H1 (cell line): ENCODE results near the gene ABHD12. TPM values are rescaled to one million over a fixed set of nuclear protein-coding genes. Genes with fewer than 3 reads are reported as not detected.

Experiments
- CEBPB ChIP-seq: IDR thresholded peaks from 2 replicates; pipeline ENCODE4 v1.6.1; 2012; ENCODE audit warnings: low read depth, low read length
- CTBP2 ChIP-seq: IDR thresholded peaks from 2 replicates; pipeline ENCODE4 v1.7.0; 2011; ENCODE audit warnings: borderline replicate concordance, mild to moderate bottlenecking, moderate library complexity, mixed read lengths, low read length; ENCODE audit not compliant: insufficient read depth, insufficient read length
- EP300 ChIP-seq, 2 experiments: IDR thresholded peaks; 1 replicate in 1 of 2; 2 replicates in 1 of 2; pipeline ENCODE4 v1.6.1; 2011 to 2012; ENCODE audit warnings: low read depth in 2 of 2, low read length in 2 of 2, mild to moderate bottlenecking in 2 of 2, borderline replicate concordance in 1 of 2, inconsistent platforms in 1 of 2, moderate library complexity in 1 of 2
- GABPA ChIP-seq: IDR thresholded peaks from 2 replicates; pipeline ENCODE4 v1.6.1; 2011; ENCODE audit warnings: mild to moderate bottlenecking, low read length, moderate library complexity, borderline replicate concordance; ENCODE audit not compliant: insufficient read depth
- HDAC6 ChIP-seq: IDR thresholded peaks from one replicate; pipeline ENCODE4 v1.7.1; 2012; ENCODE audit warnings: low read depth, mild to moderate bottlenecking, inconsistent platforms, low read length, moderate library complexity
- MAFK ChIP-seq: IDR thresholded peaks from 2 replicates; pipeline ENCODE4 v1.6.1; 2012; ENCODE audit warnings: low read depth, mild to moderate bottlenecking, improper control_type of control experiment, low read length
- RBBP5 ChIP-seq: IDR thresholded peaks from 2 replicates; pipeline ENCODE4 v1.7.1; 2012; ENCODE audit warnings: low read depth, mild to moderate bottlenecking, inconsistent platforms, low read length, moderate library complexity, borderline replicate concordance
- SIRT6 ChIP-seq: IDR thresholded peaks from one replicate; pipeline ENCODE4 v1.7.1; 2012; ENCODE audit warnings: low read length, inconsistent platforms
- SP1 ChIP-seq: IDR thresholded peaks from 2 replicates; pipeline ENCODE4 v1.6.1; 2011; ENCODE audit warnings: low read depth, low read length
- TAF1 ChIP-seq: IDR thresholded peaks from 2 replicates; pipeline ENCODE4 v1.6.1; 2011; ENCODE audit warnings: mild to moderate bottlenecking, low read depth, low read length
- polyA plus RNA-seq, 7 experiments: library from polyadenylated mRNA; depleted of rRNA in 3 of 7; stranded (reverse) in 5 of 7; unstranded in 2 of 7; fragments of >200 nt in 5 of 7; fragments of 200-250 nt in 2 of 7; gene quantifications; 1 replicate in 5 of 7; 2 replicates in 1 of 7; 4 replicates in 1 of 7; pipeline versions ENCODE4 v1.2.1 to v1.2.3, GENCODE V29; 2011 to 2013; ENCODE audit warnings: missing spikeins in 2 of 7, mixed read lengths in 2 of 7
- total RNA-seq: library from RNA; stranded (reverse); fragmentation: NEBNext Ultra II Directional; extraction: Animal tissue kit (Norgen Biotek cat#: 25700); gene quantifications from 2 replicates; pipeline ENCODE4 v1.2.1, GENCODE V29; 2021
- TF ChIP-seq, protein P1 (sequence below): fragments of 300-600 bp; sonication (generic); IDR thresholded peaks from 2 replicates; pipeline ENCODE4 v1.7.1; 2012; ENCODE audit warnings: low read length, moderate library complexity, mild to moderate bottlenecking, inconsistent platforms; ENCODE audit not compliant: insufficient replicate concordance

ABHD12 gene
- total and polyA plus RNA-seq, 2 of the 8 experiments (the other 6 are each of a cell fraction or from before 2014, with no cell fraction given) = 31.3 to 59.5 TPM

GRCh38 chr20:25270829-25271251, 119.8 kb downstream of the ABHD12 start (continued):
- TF ChIP-seq, protein P1, sequence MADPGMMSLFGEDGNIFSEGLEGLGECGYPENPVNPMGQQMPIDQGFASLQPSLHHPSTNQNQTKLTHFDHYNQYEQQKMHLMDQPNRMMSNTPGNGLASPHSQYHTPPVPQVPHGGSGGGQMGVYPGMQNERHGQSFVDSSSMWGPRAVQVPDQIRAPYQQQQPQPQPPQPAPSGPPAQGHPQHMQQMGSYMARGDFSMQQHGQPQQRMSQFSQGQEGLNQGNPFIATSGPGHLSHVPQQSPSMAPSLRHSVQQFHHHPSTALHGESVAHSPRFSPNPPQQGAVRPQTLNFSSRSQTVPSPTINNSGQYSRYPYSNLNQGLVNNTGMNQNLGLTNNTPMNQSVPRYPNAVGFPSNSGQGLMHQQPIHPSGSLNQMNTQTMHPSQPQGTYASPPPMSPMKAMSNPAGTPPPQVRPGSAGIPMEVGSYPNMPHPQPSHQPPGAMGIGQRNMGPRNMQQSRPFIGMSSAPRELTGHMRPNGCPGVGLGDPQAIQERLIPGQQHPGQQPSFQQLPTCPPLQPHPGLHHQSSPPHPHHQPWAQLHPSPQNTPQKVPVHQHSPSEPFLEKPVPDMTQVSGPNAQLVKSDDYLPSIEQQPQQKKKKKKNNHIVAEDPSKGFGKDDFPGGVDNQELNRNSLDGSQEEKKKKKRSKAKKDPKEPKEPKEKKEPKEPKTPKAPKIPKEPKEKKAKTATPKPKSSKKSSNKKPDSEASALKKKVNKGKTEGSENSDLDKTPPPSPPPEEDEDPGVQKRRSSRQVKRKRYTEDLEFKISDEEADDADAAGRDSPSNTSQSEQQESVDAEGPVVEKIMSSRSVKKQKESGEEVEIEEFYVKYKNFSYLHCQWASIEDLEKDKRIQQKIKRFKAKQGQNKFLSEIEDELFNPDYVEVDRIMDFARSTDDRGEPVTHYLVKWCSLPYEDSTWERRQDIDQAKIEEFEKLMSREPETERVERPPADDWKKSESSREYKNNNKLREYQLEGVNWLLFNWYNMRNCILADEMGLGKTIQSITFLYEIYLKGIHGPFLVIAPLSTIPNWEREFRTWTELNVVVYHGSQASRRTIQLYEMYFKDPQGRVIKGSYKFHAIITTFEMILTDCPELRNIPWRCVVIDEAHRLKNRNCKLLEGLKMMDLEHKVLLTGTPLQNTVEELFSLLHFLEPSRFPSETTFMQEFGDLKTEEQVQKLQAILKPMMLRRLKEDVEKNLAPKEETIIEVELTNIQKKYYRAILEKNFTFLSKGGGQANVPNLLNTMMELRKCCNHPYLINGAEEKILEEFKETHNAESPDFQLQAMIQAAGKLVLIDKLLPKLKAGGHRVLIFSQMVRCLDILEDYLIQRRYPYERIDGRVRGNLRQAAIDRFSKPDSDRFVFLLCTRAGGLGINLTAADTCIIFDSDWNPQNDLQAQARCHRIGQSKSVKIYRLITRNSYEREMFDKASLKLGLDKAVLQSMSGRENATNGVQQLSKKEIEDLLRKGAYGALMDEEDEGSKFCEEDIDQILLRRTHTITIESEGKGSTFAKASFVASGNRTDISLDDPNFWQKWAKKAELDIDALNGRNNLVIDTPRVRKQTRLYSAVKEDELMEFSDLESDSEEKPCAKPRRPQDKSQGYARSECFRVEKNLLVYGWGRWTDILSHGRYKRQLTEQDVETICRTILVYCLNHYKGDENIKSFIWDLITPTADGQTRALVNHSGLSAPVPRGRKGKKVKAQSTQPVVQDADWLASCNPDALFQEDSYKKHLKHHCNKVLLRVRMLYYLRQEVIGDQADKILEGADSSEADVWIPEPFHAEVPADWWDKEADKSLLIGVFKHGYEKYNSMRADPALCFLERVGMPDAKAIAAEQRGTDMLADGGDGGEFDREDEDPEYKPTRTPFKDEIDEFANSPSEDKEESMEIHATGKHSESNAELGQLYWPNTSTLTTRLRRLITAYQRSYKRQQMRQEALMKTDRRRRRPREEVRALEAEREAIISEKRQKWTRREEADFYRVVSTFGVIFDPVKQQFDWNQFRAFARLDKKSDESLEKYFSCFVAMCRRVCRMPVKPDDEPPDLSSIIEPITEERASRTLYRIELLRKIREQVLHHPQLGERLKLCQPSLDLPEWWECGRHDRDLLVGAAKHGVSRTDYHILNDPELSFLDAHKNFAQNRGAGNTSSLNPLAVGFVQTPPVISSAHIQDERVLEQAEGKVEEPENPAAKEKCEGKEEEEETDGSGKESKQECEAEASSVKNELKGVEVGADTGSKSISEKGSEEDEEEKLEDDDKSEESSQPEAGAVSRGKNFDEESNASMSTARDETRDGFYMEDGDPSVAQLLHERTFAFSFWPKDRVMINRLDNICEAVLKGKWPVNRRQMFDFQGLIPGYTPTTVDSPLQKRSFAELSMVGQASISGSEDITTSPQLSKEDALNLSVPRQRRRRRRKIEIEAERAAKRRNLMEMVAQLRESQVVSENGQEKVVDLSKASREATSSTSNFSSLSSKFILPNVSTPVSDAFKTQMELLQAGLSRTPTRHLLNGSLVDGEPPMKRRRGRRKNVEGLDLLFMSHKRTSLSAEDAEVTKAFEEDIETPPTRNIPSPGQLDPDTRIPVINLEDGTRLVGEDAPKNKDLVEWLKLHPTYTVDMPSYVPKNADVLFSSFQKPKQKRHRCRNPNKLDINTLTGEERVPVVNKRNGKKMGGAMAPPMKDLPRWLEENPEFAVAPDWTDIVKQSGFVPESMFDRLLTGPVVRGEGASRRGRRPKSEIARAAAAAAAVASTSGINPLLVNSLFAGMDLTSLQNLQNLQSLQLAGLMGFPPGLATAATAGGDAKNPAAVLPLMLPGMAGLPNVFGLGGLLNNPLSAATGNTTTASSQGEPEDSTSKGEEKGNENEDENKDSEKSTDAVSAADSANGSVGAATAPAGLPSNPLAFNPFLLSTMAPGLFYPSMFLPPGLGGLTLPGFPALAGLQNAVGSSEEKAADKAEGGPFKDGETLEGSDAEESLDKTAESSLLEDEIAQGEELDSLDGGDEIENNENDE = no peak
- no peak for TF ChIP-seq TAF1
- TF ChIP-seq SIRT6 = no peak
- TF ChIP-seq HDAC6 = no peak
- no peak for TF ChIP-seq SP1
- TF ChIP-seq EP300 (IDR thresholded peaks at IDR 0.05; ENCODE audit: borderline replicate concordance in 1 of 2, low read depth in 2 of 2, low read length in 2 of 2) = no peak
- no peak for TF ChIP-seq GABPA
- TF ChIP-seq CEBPB = no peak
- TF ChIP-seq RBBP5 = no peak
- TF ChIP-seq MAFK = no peak
- no peak for TF ChIP-seq CTBP2
